Measurements from ENCODE around the gene ATP5F1E. TPM values are rescaled to one million over a fixed set of nuclear protein-coding genes. Genes with fewer than 3 reads are reported as not detected.

ATP5F1E gene
- total RNA-seq, 1 experiment from 2014 or later, result 52.7 TPM

- H3K4me3 Mint-ChIP-seq, result no peak overlapping the region; a peak in 1 of 5 replicates
These were observed 42.9 kb downstream of the ATP5F1E start for GRCh38 chr20:58989196-58989595.

More at GRCh38 chr20:58989196-58989595, 42.9 kb downstream of the ATP5F1E start:
- no peak overlapping the region for H2BK15ac ChIP-seq (ENCODE audit: low read depth, low read length)
- Mint-ChIP-seq H3K36me3 (ENCODE audit: insufficient read depth in 1 of 3, low read depth in 3 of 3) (peaks cover 44 to 83% (median 79%) of the 10 kb centered on the region in 3 experiments), H3K27ac (no peak overlapping the region), H3K4me1 (peaks cover 4% of the 10 kb centered on the region in 2 experiments), H3K27me3 (ENCODE audit: low read depth) (no peaks in the 10 kb centered on the region), H3K9me3 (no peaks in the 10 kb centered on the region)
- H3K79me1 ChIP-seq (ENCODE audit: insufficient read depth, low read depth, low read length, poor library complexity, severe bottlenecking), result peaks cover 4% of the 10 kb centered on the region
- no peak overlapping the region for H2BK5ac ChIP-seq (ENCODE audit: insufficient read length, low read length)
- H3K27ac ChIP-seq (ENCODE audit: insufficient read length, low read depth, low read length), result no peak overlapping the region
- H3K4me2 ChIP-seq (ENCODE audit: insufficient read depth, insufficient read length, low read length), result no peak overlapping the region
- H2AFZ ChIP-seq (ENCODE audit: low read length), result no peak overlapping the region
- no peaks in the 10 kb centered on the region for H3K23me2 ChIP-seq (ENCODE audit: insufficient read length, low read depth, low read length, poor library complexity, severe bottlenecking)
- no peak overlapping the region for H2BK120ac ChIP-seq (ENCODE audit: low read depth, low read length, poor library complexity, severe bottlenecking)
- no peaks in the 10 kb centered on the region for H3K27me3 ChIP-seq (ENCODE audit: insufficient read depth, low read length)
- no peak overlapping the region for H3K18ac ChIP-seq (ENCODE audit: insufficient read length, low read depth, low read length)
- no peak overlapping the region for H2BK12ac ChIP-seq (ENCODE audit: insufficient read length, low read depth, low read length)
- no peak overlapping the region for H4K5ac ChIP-seq (ENCODE audit: insufficient read length, low read depth, low read length)
- no peak overlapping the region for H3K23ac ChIP-seq (ENCODE audit: insufficient read length, low read depth, low read length)
- H2BK20ac ChIP-seq (ENCODE audit: low read depth, low read length, poor library complexity, severe bottlenecking), result no peak overlapping the region
- H4K20me1 ChIP-seq (ENCODE audit: control insufficient read depth, insufficient read depth, insufficient read length), result no peaks in the 10 kb centered on the region
- H3K56ac ChIP-seq (ENCODE audit: insufficient read length, low read depth, low read length), result no peak overlapping the region
- no peak overlapping the region for H4K91ac ChIP-seq (ENCODE audit: insufficient read length, low read depth, low read length)
- H3K4me1 ChIP-seq (ENCODE audit: insufficient read depth, low read length), result no peaks in the 10 kb centered on the region; the same call in 1 of the 2 replicates
- H3K4ac ChIP-seq (ENCODE audit: low read depth, low read length), result no peak overlapping the region
- H3K79me2 ChIP-seq (ENCODE audit: insufficient read depth, low read length), result no peaks in the 10 kb centered on the region
- H3K9ac ChIP-seq (ENCODE audit: extremely low read depth, insufficient read length, low read length), result no peak overlapping the region
- H3T11ph ChIP-seq (ENCODE audit: low read length), result no peak overlapping the region
- H3K14ac ChIP-seq (ENCODE audit: insufficient read depth, low read length), result no peak overlapping the region
- no peak overlapping the region for H4K8ac ChIP-seq (replicated peaks; ENCODE audit: insufficient read length, low read depth, low read length)
- WGBS (ENCODE audit: extremely low coverage, insufficient read length, low lambda C conversion rate), result no CpG with 5 or more reads among the region's 10 CpGs
- no peak for TF ChIP-seq CTCF (conservative IDR thresholded peaks at IDR 0.05)
- H3K9me3 ChIP-seq (ENCODE audit: control insufficient read depth, low read depth, low read length), result no peaks in the 10 kb centered on the region
- H2AK5ac ChIP-seq (ENCODE audit: insufficient read length, low read length), result no peak overlapping the region
- DNase-seq, result no peak
